MCF 10A (cell line): ENCODE measurements around the gene NDUFAF8. TPM values are rescaled to one million over a fixed set of nuclear protein-coding genes. Genes with fewer than 3 reads are reported as not detected.

Experiments used
- BruUV-seq: library from RNA; stranded (reverse); fragments of 400-500 nt; replicated peaks from 2 replicates; lab custom pipeline; 2021; lab: Mats Ljungman, UMichigan
- CTCF ChIA-PET: fragments of 300-600 bp; sonication (Branson Sonifier 250); formaldehyde crosslinking; extraction: SDS; loops from one replicate; lab custom pipeline; 2021; ENCODE audit warnings: antibody characterized with exemption, inconsistent platforms; lab: Yijun Ruan, JAX
- POLR2A ChIA-PET: fragments of 300-600, 350-650 bp; sonication (Branson Sonifier 250); formaldehyde crosslinking; extraction: SDS; loops from one replicate; lab custom pipeline; 2020; ENCODE audit warnings: antibody characterized with exemption, inconsistent platforms; lab: Yijun Ruan, JAX
- DNase-seq: peaks from one replicate; pipeline ENCODE4 v3.0.0-alpha.2; 2018; ENCODE audit not compliant: unreplicated experiment
- H3K27ac Mint-ChIP-seq: one replicate; pipeline ENCODE4 v1.8.0; 2022; ENCODE audit warnings: mild to moderate bottlenecking, low read depth, mixed read lengths; ENCODE audit not compliant: unreplicated experiment
- H3K27me3 Mint-ChIP-seq: one replicate; pipeline ENCODE4 v1.8.0; 2022; ENCODE audit warnings: mixed read lengths; ENCODE audit not compliant: insufficient read depth, unreplicated experiment
- H3K36me3 Mint-ChIP-seq: one replicate; pipeline ENCODE4 v1.8.0; 2022; ENCODE audit warnings: mild to moderate bottlenecking, moderate library complexity, mixed read lengths; ENCODE audit not compliant: insufficient read depth, unreplicated experiment
- H3K4me1 Mint-ChIP-seq: one replicate; pipeline ENCODE4 v1.8.0; 2022; ENCODE audit warnings: mixed read lengths; ENCODE audit not compliant: insufficient read depth, unreplicated experiment
- H3K4me3 Mint-ChIP-seq: one replicate; pipeline ENCODE4 v1.8.0; 2022; ENCODE audit warnings: mild to moderate bottlenecking, moderate library complexity, mixed read lengths; ENCODE audit not compliant: unreplicated experiment
- H3K9me3 Mint-ChIP-seq: one replicate; pipeline ENCODE4 v1.8.0; 2022; ENCODE audit warnings: mixed read lengths; ENCODE audit not compliant: unreplicated experiment
- CTCF ChIP-seq: fragments of 200-600 bp; IDR thresholded peaks from one replicate; pipeline ENCODE4 v1.8.0; 2022; ENCODE audit warnings: antibody characterized with exemption, mild to moderate bottlenecking; ENCODE audit not compliant: unreplicated experiment
- intact Hi-C: fragments of 100-400 bp; cut with micrococcal nuclease; formaldehyde crosslinking; loops from 2 replicates; pipeline ENCODE4 v1.14.1; 2022
- total RNA-seq: library from RNA; stranded (reverse); gene quantifications from 2 replicates; pipeline ENCODE4 v1.2.3, GENCODE V29; 2022

The NDUFAF8 gene
- total RNA-seq, 1 experiment from 2014 or later = 95.0 TPM

GRCh38 chr17:81244358-81245023, 5.4 kb downstream of the NDUFAF8 start:
- no TSS peak for BruUV-seq
- no peak for DNase-seq
- CTCF ChIA-PET = interaction anchor here (0.5 to 0.7 kb wide), 2 partner anchors 13 to 31 kb away, joined by 3 read pairs; no protein-coding TSS in a partner anchor
- no peaks in the 10 kb centered on the region for H3K27me3 Mint-ChIP-seq
- H3K9me3 Mint-ChIP-seq = no peaks in the 10 kb centered on the region
- no peak for TF ChIP-seq CTCF
- POLR2A ChIA-PET = interaction anchor here (0.6 kb wide), 1 partner anchor 279 kb away, joined by 3 read pairs; no protein-coding TSS in a partner anchor
- H3K4me1 Mint-ChIP-seq = peaks cover 13% of the 10 kb centered on the region
- no peak overlapping the region for H3K4me3 Mint-ChIP-seq
- peaks cover 53% of the 10 kb centered on the region for H3K36me3 Mint-ChIP-seq
- intact Hi-C loops = no loop called here
- no peak overlapping the region for H3K27ac Mint-ChIP-seq

- no TSS peak for BruUV-seq
- intact Hi-C loops = no loop called here
- TF ChIP-seq CTCF = no peak
Measured at GRCh38 chr17:81245024-81245664, 6.0 kb downstream of the NDUFAF8 start.

GRCh38 chr17:81245665-81246342, 6.7 kb downstream of the NDUFAF8 start:
- DNase-seq = no peak
- no peaks in the 10 kb centered on the region for H3K27me3 Mint-ChIP-seq
- no peak for TF ChIP-seq CTCF
- no peaks in the 10 kb centered on the region for H3K9me3 Mint-ChIP-seq
- peaks cover 50% of the 10 kb centered on the region for H3K36me3 Mint-ChIP-seq
- intact Hi-C loops = no loop called here
- H3K27ac Mint-ChIP-seq = no peak overlapping the region
- ChIA-PET POLR2A (interaction anchor here (1.3 kb wide), 1 partner anchor 23 kb away, joined by 3 read pairs; the partner anchor contains the start of gene CEP131), CTCF (no interaction called here)
- BruUV-seq = TSS peak; percentile 46
- H3K4me1 Mint-ChIP-seq = peaks cover 10% of the 10 kb centered on the region
- no peak overlapping the region for H3K4me3 Mint-ChIP-seq

More at GRCh38 chr17:81245024-81245664, 6.0 kb downstream of the NDUFAF8 start:
- Mint-ChIP-seq H3K27me3 (no peaks in the 10 kb centered on the region), H3K9me3 (no peaks in the 10 kb centered on the region), H3K27ac (no peak overlapping the region), H3K4me3 (no peak overlapping the region), H3K4me1 (peaks cover 13% of the 10 kb centered on the region), H3K36me3 (peaks cover 50% of the 10 kb centered on the region)
- DNase-seq = no peak
- POLR2A ChIA-PET = interaction anchor here (0.6 to 1.3 kb wide), 2 partner anchors 22 to 278 kb away, joined by 3 read pairs; partner anchors contain the start of gene CEP131
- CTCF ChIA-PET = interaction anchor here (0.5 kb wide), 1 partner anchor 32 kb away, joined by 3 read pairs; no protein-coding TSS in a partner anchor

DNA sequence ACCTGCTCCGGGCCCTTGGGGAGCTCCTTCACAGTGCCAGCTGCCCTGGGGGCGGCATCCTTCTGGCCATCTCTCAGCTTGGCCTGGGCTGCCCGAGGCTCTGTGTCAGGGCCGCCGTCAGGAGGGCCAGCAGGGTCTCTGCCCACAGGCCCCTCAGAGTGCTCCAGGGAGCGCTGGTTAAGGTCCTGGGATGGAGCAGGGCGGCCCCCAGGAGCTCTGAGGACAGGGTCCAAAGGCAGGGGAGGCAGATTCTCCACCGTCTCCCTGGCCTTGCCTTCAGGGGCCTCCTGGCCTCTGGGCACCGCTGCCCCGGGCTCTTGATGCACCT, 7.2 kb downstream of the NDUFAF8 start:
- POLR2A ChIA-PET = interaction anchor here (0.5 kb wide), 1 partner anchor 26 kb away, joined by 3 read pairs; no protein-coding TSS in a partner anchor
- CTCF ChIA-PET = no interaction called here
- H3K36me3 Mint-ChIP-seq = peaks cover 45% of the 10 kb centered on the region

More for the DNA sequence above, 7.2 kb downstream of the NDUFAF8 start:
- H3K27ac Mint-ChIP-seq = no peak overlapping the region
- no peaks in the 10 kb centered on the region for H3K27me3 Mint-ChIP-seq
- peaks cover 5% of the 10 kb centered on the region for H3K4me1 Mint-ChIP-seq
- no peak for DNase-seq
- H3K9me3 Mint-ChIP-seq = no peaks in the 10 kb centered on the region
- no peak overlapping the region for H3K4me3 Mint-ChIP-seq
- no peak for TF ChIP-seq CTCF
- no TSS peak for BruUV-seq
- intact Hi-C loops = no loop called here
